HUES6 (cell line): ENCODE data around the gene FBXL13.
"Not testable (repeated sequence)": the region's sequence is repeated elsewhere in the genome, so short reads cannot be mapped to it uniquely, and the experiment has no call there.

ENCODE experiments used
- H3K27ac ChIP-seq: 2 replicates; pipeline ENCODE4 v1.7.0; 2013; ENCODE audit warnings: low read depth, mild to moderate bottlenecking, low read length, inconsistent platforms
- H3K27me3 ChIP-seq: 2 replicates; pipeline ENCODE4 v1.6.1; 2013; ENCODE audit warnings: low read length; ENCODE audit not compliant: control insufficient read depth, insufficient read depth
- H3K36me3 ChIP-seq: 2 replicates; pipeline ENCODE4 v1.6.1; 2013; ENCODE audit warnings: low read length; ENCODE audit not compliant: control insufficient read depth, insufficient read depth
- H3K4me1 ChIP-seq: 2 replicates; pipeline ENCODE4 v1.6.1; 2013; ENCODE audit warnings: low read length; ENCODE audit not compliant: control insufficient read depth, insufficient read depth
- H3K4me3 ChIP-seq: 2 replicates; pipeline ENCODE4 v1.5.1; 2013; ENCODE audit warnings: low read depth, low read length
- H3K9ac ChIP-seq: one replicate; pipeline ENCODE4 v1.6.1; 2013; ENCODE audit warnings: mild to moderate bottlenecking, low read length
- H3K9me3 ChIP-seq: 2 replicates; pipeline ENCODE4 v1.6.1; 2013; ENCODE audit warnings: low read depth, low read length; ENCODE audit not compliant: control insufficient read depth, insufficient read depth

The FBXL13 gene

GRCh38 chr7:102790364-102791100 lies 284.1 kb downstream of the FBXL13 start:
- not testable (repeated sequence) for H3K27me3 ChIP-seq, H3K9ac ChIP-seq, H3K9me3 ChIP-seq, H3K4me3 ChIP-seq, H3K36me3 ChIP-seq, H3K27ac ChIP-seq, H3K4me1 ChIP-seq

GRCh38 chr7:102788770-102789169 lies 285.8 kb downstream of the FBXL13 start:
- not testable (repeated sequence) for H3K4me3 ChIP-seq, H3K27me3 ChIP-seq, H3K4me1 ChIP-seq, H3K36me3 ChIP-seq, H3K9ac ChIP-seq, H3K9me3 ChIP-seq, H3K27ac ChIP-seq

GRCh38 chr7:102780926-102781325 lies 293.7 kb downstream of the FBXL13 start:
- not testable (repeated sequence) for H3K27me3 ChIP-seq, H3K4me3 ChIP-seq, H3K9me3 ChIP-seq, H3K4me1 ChIP-seq, H3K9ac ChIP-seq, H3K27ac ChIP-seq
- H3K36me3 ChIP-seq: peaks cover 12% of the 10 kb centered on the region

GRCh38 chr7:102778663-102779062 lies 295.9 kb downstream of the FBXL13 start:
- H3K27me3 ChIP-seq, H3K27ac ChIP-seq, H3K4me3 ChIP-seq, H3K9ac ChIP-seq, H3K9me3 ChIP-seq, H3K4me1 ChIP-seq: not testable (repeated sequence)
- H3K36me3 ChIP-seq: peaks cover 12% of the 10 kb centered on the region

- peaks cover 12% of the 10 kb centered on the region for H3K36me3 ChIP-seq
- H3K27ac ChIP-seq, H3K9me3 ChIP-seq, H3K9ac ChIP-seq, H3K4me1 ChIP-seq, H3K27me3 ChIP-seq, H3K4me3 ChIP-seq: not testable (repeated sequence)
These were observed 298.4 kb downstream of the FBXL13 start for GRCh38 chr7:102776217-102776616.

GRCh38 chr7:102770467-102770866 lies 304.1 kb downstream of the FBXL13 start:
- not testable (repeated sequence) for H3K27ac ChIP-seq, H3K36me3 ChIP-seq, H3K4me3 ChIP-seq, H3K4me1 ChIP-seq, H3K27me3 ChIP-seq, H3K9ac ChIP-seq, H3K9me3 ChIP-seq

- H3K27ac ChIP-seq, H3K9ac ChIP-seq, H3K27me3 ChIP-seq, H3K36me3 ChIP-seq, H3K4me1 ChIP-seq, H3K4me3 ChIP-seq, H3K9me3 ChIP-seq: not testable (repeated sequence)
These were observed 304.9 kb downstream of the FBXL13 start for GRCh38 chr7:102769657-102770192.

GRCh38 chr7:102763295-102763905 lies 311.2 kb downstream of the FBXL13 start:
- H3K4me1 ChIP-seq, H3K4me3 ChIP-seq, H3K9me3 ChIP-seq, H3K27me3 ChIP-seq, H3K27ac ChIP-seq, H3K9ac ChIP-seq, H3K36me3 ChIP-seq: not testable (repeated sequence)
